GM21423 (cell line): ENCODE data around the gene IFI27L2.

Experiments used
- ATAC-seq: cut with Tn5 transposase; IDR thresholded peaks from one replicate; pipeline ENCODE4 v1.9.1; 2021; ENCODE audit warnings: mild to moderate bottlenecking, moderate library complexity; ENCODE audit not compliant: unreplicated experiment

Gene IFI27L2

GRCh38 chr14:94103554-94104150, 25.8 kb downstream of the IFI27L2 start:
- ATAC-seq, result no peak

GRCh38 chr14:94102768-94103482, 26.5 kb downstream of the IFI27L2 start:
- ATAC-seq, result no peak

GRCh38 chr14:94101748-94102147, 27.7 kb downstream of the IFI27L2 start:
- no peak for ATAC-seq

- ATAC-seq, result no peak
Observed at GRCh38 chr14:94100847-94101246, 28.6 kb downstream of the IFI27L2 start.

GRCh38 chr14:94099006-94099405, 30.4 kb downstream of the IFI27L2 start:
- ATAC-seq, result no peak

- ATAC-seq, result no peak
Observed at GRCh38 chr14:94098326-94098992, 30.9 kb downstream of the IFI27L2 start.

GRCh38 chr14:94097091-94097490, 32.3 kb downstream of the IFI27L2 start:
- ATAC-seq, result no peak

- ATAC-seq, result no peak
Observed at GRCh38 chr14:94093418-94093817, 36.0 kb downstream of the IFI27L2 start.

- ATAC-seq, result no peak
Observed at GRCh38 chr14:94089479-94089878, 39.9 kb downstream of the IFI27L2 start.

- no peak for ATAC-seq
Observed at GRCh38 chr14:94088516-94088915, 40.9 kb downstream of the IFI27L2 start.

- no peak for ATAC-seq
Observed at GRCh38 chr14:94087891-94088290, 41.5 kb downstream of the IFI27L2 start.

- peak; percentile 32 for ATAC-seq
Observed at GRCh38 chr14:94081386-94081820, 48.0 kb downstream of the IFI27L2 start.

GRCh38 chr14:94080621-94081385, 48.6 kb downstream of the IFI27L2 start, which contains the start of the genes DDX24 and IFI27L1:
DDX24 (minus strand) TSS chr14:94081202; CDS start chr14:94079742, 1,460 bp downstream.
IFI27L1 (plus strand) TSS chr14:94081310; CDS start chr14:94096938, 15,628 bp downstream.
- ATAC-seq, result peak; percentile 98

GRCh38 chr14:94079891-94080620, 49.3 kb downstream of the IFI27L2 start:
- no peak for ATAC-seq

GRCh38 chr14:94077823-94078222, 51.6 kb downstream of the IFI27L2 start:
- ATAC-seq, result no peak
